Tibial artery (tissue), 4 donors: ENCODE measurements around the gene PAX5.

Experiments
- DNase-seq, 2 donors: peaks; one replicate each; pipeline ENCODE4 v3.0.0-alpha.2; 2019
- H3K27ac ChIP-seq, 2 donors: fragments of 200-600 bp; sonication (generic) in 1 of 2; 1 replicate in 1 of 2; 2 replicates in 1 of 2; pipeline ENCODE4 v1.5.1; 2018 to 2019; ENCODE audit warnings: mild to moderate bottlenecking in 1 of 2
- H3K27me3 ChIP-seq, 2 donors: fragments of 200-600 bp; sonication (generic) in 1 of 2; one replicate each; pipeline versions ENCODE4 v1.5.1 to v1.6.0; 2016 to 2019
- H3K36me3 ChIP-seq, 3 donors: fragments of 200-600 bp; sonication (generic) in 2 of 3; one replicate each; pipeline ENCODE4 v1.5.1; 2016 to 2019; ENCODE audit warnings: mild to moderate bottlenecking in 2 of 3
- H3K4me1 ChIP-seq, 4 donors: fragments of 200-600 bp; sonication (generic) in 2 of 4; 1 replicate in 3 of 4; 2 replicates in 1 of 4; pipeline ENCODE4 v1.5.1; 2016 to 2019
- H3K4me3 ChIP-seq, 2 donors: fragments of 200-600 bp; sonication (generic) in 1 of 2; 1 replicate in 1 of 2; 2 replicates in 1 of 2; pipeline ENCODE4 v1.5.1; 2018 to 2019; ENCODE audit warnings: mild to moderate bottlenecking in 2 of 2
- H3K9me3 ChIP-seq, 3 donors: fragments of 200-600 bp; sonication (generic) in 1 of 3; one replicate each; pipeline ENCODE4 v1.5.1; 2016 to 2019
- intact Hi-C: fragments of 100-400 bp; cut with DNase I; formaldehyde crosslinking; loops from one replicate; pipeline ENCODE4 v1.15.0; 2023; ENCODE audit warnings: low total_unique reads
- TF ChIP-seq, protein P1 (sequence below), 2 experiments: fragments of 200-600 bp in 1 of 2; fragments of 450-650 bp in 1 of 2; IDR thresholded peaks; one replicate each; pipeline ENCODE4 v1.5.1; 2017 to 2019; ENCODE audit warnings: antibody characterized with exemption in 2 of 2, mild to moderate bottlenecking in 1 of 2, moderate library complexity in 1 of 2

PAX5 gene

DNA sequence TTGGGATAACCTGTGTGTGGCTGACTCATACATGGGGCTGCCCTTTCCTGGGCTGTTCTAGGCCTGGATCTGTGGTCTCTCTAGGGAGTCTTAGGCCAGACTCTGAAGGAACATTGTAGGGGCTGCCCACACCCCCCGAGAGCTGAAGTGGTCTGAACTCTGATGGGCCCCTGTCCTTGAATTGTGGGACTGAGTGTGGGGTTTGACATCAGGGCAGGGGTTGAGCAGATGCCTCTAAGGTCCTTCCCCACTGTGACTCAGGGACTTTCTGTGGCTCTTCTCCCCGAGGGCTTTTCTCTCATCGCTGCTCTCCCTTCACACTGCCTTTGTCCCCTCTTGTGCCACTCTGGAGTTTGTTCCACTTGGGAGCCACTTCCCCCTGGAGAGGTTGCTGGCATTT lies 246.4 kb downstream of the PAX5 start:
- intact Hi-C loops, result no loop called here
- H3K4me3 ChIP-seq, result no peak overlapping the region
- peaks cover 0 to 10% of the 10 kb centered on the region in 2 donors for H3K27me3 ChIP-seq
- no peak overlapping the region for H3K27ac ChIP-seq
- no peaks in the 10 kb centered on the region for H3K36me3 ChIP-seq
- TF ChIP-seq, protein P1, sequence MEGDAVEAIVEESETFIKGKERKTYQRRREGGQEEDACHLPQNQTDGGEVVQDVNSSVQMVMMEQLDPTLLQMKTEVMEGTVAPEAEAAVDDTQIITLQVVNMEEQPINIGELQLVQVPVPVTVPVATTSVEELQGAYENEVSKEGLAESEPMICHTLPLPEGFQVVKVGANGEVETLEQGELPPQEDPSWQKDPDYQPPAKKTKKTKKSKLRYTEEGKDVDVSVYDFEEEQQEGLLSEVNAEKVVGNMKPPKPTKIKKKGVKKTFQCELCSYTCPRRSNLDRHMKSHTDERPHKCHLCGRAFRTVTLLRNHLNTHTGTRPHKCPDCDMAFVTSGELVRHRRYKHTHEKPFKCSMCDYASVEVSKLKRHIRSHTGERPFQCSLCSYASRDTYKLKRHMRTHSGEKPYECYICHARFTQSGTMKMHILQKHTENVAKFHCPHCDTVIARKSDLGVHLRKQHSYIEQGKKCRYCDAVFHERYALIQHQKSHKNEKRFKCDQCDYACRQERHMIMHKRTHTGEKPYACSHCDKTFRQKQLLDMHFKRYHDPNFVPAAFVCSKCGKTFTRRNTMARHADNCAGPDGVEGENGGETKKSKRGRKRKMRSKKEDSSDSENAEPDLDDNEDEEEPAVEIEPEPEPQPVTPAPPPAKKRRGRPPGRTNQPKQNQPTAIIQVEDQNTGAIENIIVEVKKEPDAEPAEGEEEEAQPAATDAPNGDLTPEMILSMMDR (IDR thresholded peaks at IDR 0.05), result no peak
- H3K9me3 ChIP-seq, result no peaks in the 10 kb centered on the region
- no peak for DNase-seq
- H3K4me1 ChIP-seq, result no peaks in the 10 kb centered on the region
